ENCODE results near the gene P3H1.
"Not testable (repeated sequence)": the region's sequence is repeated elsewhere in the genome, so short reads cannot be mapped to it uniquely, and the experiment has no call there.

Gene P3H1

GRCh38 chr1:42723511-42723910 is 43.3 kb downstream of the P3H1 start:
- DNase-seq: no peak

DNA sequence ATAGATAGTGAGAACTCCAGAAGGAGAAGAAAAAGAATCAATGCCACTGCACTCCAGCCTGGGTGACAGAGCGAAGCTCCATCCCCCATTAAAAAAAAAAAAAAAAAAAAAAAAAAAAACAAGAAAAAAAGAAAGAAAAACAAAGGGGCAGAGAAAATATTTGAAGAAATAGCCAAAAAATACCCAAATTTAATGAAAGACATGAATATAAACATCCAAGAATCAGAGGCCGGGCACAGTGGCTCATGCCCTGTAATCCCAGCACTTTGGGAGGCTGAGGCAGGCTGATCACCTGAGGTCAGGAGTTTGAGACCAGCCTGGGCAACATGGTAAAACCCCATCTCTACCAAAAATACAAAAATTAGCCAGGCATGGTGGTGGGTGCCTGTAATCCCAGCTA is 44.4 kb downstream of the P3H1 start:
- DNase-seq: not testable (repeated sequence)

DNA sequence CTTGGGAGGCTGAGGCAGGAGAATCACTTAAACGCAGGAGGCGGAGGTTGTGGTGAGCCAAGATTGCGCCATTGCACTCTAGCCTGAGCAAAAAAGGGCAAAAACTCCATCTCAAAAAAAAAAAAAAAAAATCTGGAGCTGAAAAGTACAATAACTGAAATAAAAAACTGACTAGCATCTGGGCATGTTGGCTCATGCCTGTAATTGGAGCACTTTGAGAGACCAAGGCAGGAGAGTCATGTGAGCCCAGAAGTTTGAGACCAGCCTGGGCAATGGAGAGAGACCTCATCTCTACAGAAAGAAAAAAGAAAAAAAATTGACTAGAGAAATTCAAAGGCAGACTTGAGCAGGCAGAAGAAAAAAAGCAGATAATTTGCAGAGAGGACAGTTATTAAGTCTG is 44.9 kb downstream of the P3H1 start:
- DNase-seq: no peak

DNA sequence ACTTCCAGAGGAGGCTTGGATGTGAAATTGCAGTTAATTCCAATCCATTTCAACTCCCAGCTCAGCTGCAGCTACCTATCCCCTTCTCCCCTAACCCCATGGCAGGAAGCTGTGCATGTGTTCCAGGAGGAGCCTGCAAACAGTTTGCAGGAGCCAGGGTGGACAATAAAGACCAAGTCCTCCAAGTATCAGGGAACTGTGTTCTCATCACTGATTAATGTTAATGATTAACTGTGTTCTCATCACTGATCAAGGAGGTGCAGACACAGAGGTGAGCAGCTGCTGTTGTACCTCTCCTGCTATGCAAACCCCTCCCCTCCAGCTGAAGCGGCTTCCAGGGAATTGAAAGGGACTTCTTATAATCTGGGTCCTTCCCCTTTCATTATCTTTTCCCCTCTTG is 46.0 kb downstream of the P3H1 start:
- no peak for DNase-seq

DNA sequence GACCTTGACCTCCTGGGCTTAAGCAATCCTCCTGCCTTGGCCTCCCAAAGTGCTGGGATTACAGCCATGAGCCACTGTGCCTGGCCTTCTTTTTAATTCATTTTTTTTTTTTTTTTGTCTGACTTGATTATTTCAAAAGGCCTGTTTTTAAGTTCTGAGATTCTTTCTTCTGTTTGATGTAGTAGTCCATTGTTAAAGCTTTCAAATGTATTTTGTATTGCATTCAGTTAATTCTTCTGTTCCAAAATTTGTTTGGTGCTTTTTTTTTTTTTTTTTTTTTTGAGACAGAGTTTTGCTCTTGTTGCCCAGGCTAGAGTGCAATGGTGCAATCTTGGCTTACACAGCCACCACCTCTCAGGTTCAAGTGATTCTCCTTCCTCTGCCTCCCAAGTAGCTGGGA is 52.4 kb downstream of the P3H1 start:
- DNase-seq: not testable (repeated sequence)

DNA sequence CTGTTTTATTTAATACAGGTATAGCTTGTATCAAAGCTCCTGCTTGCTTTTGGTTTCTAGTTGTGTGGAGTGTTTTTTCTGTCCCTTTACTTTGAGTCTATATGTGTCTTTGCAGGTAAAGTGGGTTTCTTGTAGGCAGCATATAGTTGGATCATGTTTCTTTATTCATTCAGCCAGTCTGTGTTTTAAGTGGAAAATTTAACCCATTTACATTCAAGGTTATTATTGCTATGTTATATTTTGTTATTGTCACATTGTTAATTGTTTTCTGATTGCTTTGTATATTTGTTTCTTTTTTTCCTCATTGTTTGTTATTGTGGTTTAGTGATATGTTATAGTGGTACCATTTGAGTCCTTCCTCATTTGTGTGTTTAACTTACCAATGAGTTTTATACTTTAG is 53.5 kb downstream of the P3H1 start:
- no peak for DNase-seq

- DNase-seq: not testable (repeated sequence)
These were observed 54.0 kb downstream of the P3H1 start for GRCh38 chr1:42712808-42713207.

GRCh38 chr1:42703888-42704464 is 62.9 kb downstream of the P3H1 start:
- no peak for DNase-seq

- no peak for DNase-seq
These were observed 66.8 kb downstream of the P3H1 start for GRCh38 chr1:42700006-42700405.

GRCh38 chr1:42698081-42698813 is 68.6 kb downstream of the P3H1 start:
- DNase-seq: no peak
